Ramos (cell line): Measurements from ENCODE around the gene CIROP.

ENCODE experiments used
- in situ Hi-C: fragments of 300-500 bp; cut with MboI; formaldehyde crosslinking; loops from one replicate; pipeline ENCODE4 v1.14.3; 2022; ENCODE audit warnings: low sequenced_read_pairs; ENCODE audit not compliant: unreplicated experiment

CIROP gene

DNA sequence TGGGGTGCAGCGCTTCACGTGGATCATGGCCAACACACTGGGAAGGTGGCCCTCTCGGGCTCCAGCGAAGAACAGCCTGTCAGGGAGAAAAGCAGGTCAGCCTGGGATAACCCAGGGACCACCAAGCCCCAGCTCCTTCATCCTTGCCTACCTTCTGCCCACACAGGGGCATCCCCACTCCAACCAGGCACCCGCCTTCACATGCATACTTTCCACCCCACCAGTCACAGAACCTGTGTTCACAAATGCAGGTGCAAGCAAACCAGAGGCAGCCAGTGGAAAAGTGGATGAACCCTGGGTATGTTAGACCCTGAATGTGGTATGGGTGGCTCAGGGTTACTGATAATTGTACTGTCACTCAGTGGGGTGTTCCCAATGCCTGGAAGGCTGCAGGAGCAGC is 26.7 kb upstream of the CIROP start:
- in situ Hi-C loops = no loop called here

DNA sequence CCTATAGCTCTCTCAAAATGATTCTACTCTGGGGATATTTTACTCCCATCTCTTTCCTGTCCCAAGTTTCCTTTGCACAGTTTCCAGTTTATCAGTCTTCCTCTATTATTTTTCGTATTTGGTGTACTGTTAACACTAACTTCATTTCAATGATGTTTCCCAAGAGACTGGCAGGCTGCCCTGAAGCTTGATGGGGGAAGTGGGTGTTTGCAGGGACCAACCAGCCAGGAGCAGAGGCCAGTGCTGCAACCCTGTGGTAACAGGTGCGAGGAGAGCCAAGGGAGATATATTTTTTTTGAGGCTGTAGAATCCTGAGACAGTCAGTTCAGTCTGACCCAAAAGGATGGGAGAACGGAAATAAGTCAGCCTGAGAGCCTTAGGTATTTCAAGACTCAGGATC is 26.1 kb upstream of the CIROP start:
- in situ Hi-C loops = no loop called here

DNA sequence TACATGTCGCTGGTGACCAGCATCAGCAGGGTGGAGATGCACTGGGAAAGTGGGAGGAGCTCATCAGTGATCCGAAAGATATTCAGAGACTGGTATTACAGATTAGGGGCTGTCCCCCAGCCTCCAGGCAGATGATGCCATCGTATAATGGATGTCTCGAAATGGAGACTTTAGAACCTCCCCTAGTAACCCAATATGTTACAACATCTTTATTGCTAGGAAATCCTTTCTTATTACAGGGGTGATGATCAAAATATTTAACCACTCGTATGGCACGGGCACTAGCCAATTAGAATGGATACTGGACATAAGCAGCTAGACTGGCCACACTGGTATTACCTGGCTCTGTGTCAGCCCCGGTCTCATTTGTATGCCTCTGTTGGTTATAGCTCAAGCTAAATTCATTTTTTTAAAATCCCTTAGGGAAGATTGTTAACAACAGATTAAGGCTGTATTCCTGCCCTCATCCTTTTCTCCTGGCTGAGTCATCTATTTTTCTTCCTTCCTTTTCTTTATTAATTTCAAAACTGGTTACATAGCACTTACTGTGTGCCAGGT is 25.0 kb upstream of the CIROP start:
- in situ Hi-C loops = no loop called here

DNA sequence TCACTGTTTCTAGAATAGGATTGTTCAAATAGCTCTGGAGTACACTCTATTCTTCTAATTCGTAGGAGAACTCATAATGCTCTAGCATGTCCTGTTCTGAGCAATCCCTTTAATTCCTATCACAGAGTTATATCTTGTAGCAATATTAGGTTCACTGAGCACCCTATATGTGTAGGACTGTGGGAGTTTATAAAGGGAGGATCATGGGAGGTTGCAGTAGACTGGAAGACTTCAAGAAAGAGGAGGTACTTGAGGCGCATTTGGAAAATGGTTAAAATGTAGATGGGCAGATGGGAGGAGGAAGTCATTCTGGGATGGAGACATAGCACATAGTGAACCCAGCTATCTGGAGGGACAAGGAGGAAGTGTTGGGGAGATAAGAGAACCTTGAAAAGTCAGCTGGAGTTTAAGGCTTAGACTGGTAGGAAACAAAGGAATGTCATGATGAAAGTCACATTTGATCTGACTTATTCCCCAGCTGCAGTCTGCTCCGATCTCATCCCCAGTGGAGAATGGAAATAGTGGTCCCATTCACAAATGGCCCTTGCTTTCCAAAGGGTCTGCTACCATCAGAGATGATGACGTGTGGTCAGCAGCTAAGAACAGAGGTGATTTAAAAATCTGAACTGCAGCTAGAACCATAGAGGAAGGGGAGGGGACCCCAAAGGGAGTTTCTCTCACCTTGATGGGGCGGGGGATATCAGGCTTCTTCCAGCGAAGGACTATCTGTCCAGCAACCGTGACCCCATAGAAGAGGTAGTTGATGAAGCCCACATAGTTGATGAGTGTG is 24.4 kb upstream of the CIROP start:
- in situ Hi-C loops = no loop called here

DNA sequence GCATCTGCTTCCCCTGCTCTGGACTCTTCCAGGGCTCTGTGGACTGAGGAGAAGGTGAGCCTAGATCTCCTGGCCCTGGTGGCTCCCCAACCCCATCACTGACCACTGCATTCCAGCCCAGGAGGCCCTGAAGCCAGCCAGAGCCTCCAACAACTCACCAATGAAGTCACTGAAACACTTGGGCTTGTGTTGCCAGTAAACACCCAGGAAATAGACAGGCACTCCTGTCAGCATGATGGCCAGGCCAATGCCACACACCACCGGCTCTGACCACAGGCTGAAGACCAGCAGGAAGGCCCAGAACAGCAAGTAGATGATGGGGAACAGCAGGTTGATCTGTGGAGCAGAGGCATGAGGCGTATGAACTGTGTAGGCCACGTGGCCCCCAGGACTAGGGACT is 23.1 kb upstream of the CIROP start:
- in situ Hi-C loops = no loop called here

DNA sequence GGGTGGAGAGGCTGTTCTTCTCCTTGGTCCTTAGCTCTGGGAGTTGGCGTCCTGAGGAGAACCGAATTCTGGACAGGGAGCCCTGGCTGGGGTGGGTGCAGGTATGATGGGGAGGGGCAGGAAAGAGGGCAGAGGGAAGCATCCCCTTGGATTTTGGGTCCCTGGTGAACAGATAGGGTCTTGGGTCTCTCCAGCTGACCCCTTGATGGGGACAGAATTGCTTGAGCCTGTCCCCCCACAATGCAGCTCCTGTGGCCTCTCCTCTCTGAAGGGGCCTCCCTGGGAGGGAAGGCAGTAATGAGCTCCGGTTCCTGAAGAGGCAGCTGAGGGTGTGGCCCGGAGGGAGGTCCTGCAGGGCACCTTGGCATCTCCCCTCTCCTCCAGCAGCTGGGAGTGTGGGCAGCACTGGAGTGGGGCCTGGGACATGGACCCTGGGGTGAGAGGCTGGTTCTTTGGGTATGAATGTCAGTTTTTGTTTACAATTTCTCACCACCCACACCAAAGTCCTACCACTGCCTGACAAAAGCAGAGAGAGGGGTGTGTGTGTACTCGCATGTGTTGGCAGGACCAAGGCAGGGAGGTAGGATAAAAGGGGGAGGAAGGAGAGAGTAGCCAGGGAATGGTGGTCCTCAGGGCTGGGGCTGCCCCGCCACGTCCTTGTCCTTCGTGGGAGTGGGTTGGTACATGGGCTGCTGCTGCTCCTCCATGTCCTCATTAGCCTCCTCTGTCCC is 21.9 kb upstream of the CIROP start:
- in situ Hi-C loops = no loop called here

DNA sequence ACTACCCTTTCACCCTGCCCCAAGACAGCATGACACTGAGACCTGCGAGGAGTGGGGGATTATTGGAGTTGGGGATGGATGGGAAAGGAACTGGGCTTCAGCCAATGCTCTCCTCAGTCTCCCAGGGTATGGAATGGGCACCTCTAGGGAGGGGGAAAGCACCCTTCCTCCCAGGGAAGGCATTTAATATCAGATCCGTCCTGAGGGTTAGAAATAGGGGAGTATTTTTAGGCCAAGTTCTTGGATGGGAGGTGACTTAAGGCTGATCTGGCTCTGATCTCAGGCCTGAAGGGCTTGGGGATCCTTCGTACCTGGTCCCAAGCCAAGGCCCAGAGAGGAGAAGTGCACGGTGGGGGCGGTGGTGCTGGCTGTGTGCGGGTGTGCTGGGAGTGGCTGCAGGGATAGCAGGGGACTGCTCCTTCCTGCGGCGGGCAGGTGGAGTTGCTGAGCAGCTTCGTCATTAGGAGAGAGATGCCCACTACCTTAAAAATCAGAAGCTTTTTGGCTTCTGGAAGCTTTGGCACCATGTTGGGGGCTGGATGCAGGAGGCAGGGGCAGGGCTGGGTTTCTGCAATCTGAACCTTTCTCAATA is 21.2 kb upstream of the CIROP start:
- in situ Hi-C loops = no loop called here

DNA sequence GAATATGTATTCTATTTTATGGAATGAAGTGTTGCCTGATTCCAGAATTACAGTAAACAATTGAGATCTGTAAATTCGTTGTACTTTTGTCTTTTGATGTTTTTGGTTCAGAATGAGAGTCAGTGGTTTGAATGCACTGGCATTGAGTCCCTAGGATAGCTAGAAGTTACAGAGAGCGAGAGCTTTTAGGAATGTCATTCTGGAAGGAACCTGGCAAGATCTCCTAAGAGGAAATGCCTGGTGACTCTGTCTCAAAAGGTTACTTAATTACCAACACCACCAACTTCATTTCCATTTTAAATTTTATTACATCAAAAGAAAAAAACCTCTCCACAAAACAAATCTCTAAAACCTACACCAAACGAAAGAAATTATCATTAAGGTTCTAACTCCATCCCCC is 20.2 kb upstream of the CIROP start:
- in situ Hi-C loops = no loop called here

DNA sequence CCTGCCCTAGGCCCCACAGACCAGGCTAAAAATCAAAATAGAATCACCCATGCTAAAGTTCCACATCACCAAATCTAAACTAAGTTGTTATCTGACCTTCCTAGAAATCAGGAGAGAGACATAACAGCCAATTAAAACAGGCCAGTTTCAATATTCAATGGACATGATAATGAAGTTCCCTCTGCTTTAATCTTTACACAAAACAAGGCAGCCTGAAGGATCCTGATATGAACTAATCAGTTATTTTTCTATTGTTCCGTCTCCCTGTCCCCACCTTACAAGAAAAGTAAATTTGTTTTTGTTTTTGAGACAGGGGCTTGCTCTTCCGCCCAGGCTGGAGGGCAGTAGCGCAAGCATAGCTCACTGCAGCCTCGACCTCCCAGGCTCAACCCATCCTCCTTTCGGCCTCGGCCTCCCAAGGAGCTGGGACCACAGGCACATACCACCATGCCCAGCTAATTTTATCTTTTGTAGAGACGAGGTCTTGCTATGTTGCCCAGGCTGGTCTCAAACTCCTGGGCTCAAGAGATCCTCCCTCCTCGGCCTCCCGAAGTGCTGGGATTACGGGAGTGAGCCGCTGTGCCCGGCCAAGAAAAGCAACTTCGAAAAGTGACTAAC is 19.7 kb upstream of the CIROP start:
- in situ Hi-C loops = no loop called here

DNA sequence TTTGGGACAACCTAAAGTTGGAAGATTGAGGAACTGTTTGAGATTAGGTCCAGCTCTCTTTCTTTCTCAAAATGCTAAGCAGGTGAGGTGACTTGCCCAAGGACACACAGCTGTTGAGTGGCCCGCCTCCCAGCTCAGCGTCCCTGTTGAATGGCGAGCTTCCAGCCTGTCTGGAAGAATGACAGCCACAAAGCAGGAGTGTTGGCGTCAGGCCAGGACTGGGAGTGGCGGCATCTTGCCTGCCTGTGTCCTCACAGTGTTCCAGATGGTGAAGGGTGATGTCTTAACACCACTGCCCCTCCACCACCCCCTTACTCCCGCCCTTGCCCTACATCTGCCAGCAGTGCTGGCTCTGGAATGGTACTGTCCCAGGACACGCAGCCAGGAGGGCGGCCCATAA is 18.6 kb upstream of the CIROP start:
- in situ Hi-C loops = no loop called here

DNA sequence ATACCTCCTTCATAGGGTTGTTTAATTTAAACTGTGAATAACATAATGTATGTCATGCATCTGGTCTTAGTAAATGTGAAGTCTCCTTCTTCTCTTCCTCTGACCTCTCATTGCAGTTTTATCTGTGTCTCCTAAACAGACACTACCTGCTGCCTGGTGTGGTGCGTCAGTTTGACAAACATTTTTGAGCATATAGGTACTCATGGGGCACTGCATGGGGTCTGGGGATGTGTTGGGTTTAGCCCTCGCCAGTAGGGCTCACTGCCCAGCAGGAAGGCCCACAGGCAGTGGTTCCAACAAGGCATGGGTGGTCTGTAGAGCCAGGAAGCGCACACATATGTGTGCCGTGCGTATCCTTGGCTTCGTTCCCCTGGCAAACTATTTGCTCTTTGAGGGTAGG is 17.3 kb upstream of the CIROP start:
- in situ Hi-C loops = no loop called here

DNA sequence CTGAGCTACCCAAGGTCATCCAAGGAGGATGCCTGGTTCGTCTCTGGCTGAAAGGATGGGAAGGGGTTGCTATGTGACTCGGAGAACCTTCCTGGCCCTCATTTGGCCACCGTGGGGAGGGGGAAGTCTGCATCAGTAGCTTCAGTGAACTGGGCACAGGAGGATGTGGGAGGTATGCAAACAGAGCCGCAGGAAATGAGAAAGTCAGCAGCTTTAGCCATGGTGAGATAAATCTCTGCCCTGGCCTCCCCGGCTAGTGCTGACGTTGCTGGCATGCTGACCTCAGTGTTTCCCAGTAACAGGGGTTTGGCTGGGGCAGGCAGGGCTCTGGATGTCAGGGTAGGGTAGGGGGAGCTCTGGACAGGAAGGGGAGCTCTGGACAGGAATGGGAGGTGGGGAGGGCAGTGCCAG is 16.6 kb upstream of the CIROP start:
- in situ Hi-C loops = no loop called here

DNA sequence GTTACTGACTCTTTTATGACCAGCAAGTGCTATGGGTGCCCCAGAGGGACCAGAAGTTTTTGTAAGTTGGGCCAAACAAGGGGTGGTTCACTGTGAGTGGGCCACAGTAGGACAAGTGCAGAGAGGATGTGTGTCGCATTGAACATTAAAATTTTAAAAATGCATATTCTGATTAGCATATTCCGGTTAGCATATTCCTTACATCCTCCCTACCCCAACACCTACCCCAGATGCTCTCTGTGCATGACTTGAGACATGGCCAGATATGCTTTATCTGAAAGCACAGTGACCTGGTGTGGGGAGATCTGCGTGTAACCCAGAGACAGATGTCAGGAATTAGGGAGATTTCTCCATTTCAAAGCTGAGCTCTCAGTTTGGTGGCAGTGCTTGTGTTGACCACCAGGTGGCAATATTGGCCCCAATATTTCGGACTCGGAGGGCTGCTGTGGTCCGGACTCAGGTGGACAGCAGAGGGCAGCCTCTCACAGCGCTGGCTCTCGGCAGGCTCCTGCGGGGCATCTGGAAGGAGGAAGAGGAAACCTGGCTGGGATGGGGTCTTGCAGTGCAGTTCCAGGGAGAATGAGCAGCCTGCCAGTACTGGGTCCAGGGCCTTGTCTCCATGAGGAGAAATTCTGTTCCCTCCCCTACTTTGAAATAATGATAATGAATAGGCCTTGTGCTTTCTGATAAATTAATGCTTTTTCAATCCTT is 15.9 kb upstream of the CIROP start:
- in situ Hi-C loops = no loop called here

DNA sequence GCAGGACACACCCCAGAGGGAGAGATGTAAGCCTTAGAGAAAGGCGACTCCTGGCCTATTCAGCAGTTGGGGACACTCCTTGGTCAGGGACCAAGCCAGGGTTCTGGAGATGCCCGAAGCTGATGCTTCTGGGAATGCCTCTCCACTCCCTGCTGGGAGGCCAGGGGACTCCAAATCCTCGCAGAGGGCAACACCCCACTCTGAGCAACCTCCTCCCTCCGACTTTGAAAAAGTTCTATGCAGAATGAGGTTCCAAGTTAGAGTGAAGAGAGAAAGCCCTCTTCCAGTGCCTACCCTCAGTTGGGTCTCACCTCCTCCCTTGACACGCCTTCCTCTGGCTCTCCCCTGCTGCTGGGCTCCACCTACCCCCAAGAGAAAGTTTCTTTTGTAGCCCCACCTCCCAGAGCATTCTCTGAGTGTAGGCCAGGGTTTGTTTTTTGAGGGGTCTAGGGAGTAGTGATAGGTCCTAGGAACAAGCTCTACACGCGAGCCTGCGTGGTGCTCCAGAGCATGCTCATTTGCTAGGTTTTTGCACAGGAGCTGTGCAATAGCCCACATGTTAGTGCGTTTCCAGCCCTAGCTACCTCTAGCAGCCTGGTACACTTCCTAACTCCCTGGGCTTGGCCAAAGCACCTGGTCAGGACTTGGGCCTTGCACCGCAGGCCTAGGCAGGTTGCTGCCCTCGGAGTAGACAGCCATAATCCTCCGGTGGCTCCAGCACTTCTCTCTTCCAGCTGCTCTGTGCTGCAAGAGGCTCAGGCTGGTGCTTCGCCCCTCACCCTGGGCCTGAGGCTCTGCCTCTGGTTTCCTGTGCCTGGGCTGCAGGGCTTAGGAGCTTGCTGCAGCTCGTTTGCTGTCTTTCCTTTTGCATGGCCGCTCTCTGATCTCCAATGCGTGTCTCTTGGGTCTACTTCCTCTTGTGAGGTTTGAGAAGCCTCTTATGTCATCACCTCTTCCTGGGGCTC is 14.9 kb upstream of the CIROP start:
- in situ Hi-C loops = no loop called here

DNA sequence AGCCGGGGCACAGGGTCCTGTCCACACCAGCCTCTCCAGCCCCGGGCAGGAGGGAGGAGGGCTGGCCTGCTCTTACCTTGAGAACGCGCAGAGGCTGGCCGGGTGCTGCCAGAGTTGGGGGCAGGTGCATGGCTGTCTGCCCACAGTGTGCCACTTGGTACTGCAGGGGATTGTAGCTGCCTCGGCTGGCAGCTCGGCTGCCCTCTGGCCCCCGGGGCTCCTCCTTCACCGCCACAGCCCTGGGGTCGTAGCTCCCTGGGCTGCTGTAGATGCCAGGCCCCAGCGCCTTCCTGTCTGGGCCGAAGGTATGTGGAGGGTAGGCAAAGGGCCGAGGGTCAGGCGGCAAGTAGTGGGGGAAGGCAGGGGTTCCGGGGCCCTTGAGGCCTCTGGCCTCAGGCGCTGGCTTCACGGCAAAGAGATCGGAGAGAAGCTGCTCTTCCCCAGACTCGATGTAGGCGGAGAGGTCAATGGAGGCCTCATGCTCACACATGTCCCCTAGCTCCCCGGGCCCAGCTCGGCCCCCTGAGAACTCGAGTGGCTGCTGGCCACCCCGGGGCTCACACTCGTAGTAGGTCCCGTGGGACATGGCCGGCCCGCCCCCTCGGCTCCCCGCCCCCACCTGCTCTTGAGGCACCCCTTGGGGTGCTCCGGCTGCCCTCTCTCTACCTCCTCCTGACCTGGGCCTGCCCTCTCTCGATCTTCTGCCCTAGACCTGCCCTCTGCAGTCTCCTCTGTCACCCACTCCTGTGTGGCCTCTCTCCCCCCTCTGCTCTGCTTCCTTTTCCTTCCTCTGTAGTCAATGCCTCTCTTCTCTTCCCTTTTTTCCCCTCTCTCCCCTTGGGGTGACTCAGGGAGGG is 13.9 kb upstream of the CIROP start, which contains the start of gene CEBPE:
Gene CEBPE, minus strand, starts transcription at position 750 of the 857 bp plus-strand sequence. Its CDS starts 164 bp downstream, at position 586.
- in situ Hi-C loops = no loop called here

DNA sequence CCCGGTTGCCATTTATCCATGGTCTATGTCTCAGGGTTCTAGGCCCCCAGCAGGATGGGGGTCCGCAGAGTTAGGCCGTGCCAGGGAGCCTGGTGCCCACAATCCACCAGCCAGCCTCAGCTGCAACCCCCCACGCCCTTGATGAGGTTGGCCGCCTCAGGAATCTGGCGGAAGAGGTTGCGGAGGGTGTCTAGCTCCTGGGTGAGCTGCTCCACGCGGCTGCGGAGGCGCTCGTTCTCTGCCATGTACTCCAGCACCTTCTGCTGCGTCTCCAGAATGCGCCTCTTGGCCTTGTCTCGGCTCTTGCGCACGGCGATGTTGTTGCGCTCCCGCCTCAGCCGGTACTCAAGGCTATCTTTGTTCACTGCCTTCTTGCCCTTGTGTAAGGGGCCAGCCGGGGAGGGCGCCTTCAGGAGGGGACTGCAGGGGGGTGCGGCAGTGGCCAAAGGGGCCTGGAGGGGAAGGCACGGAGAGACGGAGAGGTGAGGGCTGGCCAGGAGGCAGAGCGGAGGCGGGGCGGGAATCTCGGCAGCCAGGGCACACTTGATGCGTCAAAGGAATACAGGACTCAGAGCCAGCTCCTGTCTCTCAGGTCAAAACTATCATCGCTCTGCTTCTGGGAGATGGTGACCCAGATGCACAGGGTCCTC is 12.7 kb upstream of the CIROP start:
- in situ Hi-C loops = no loop called here

DNA sequence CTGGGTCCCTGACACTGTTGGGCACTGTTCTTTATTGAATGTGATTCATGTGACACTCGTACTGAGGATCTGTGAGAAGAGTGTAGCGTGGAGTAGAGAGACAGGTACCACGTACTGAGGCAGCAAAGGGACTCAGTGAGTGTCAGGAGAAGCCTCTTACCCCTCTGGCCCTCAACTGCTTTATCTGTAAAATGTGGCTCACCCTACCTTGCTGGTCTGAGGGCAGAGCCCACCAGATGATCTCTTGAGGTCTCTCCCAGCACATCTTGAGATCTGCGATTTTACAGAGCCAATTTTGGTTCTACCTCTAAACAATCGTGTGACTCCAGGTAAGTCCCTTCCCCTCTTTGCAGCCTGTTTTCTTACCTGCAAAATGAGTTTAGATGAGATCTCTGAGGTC is 11.1 kb upstream of the CIROP start:
- in situ Hi-C loops = no loop called here
